ENCODE measurements around the gene LRRC18.

LRRC18 gene

DNA sequence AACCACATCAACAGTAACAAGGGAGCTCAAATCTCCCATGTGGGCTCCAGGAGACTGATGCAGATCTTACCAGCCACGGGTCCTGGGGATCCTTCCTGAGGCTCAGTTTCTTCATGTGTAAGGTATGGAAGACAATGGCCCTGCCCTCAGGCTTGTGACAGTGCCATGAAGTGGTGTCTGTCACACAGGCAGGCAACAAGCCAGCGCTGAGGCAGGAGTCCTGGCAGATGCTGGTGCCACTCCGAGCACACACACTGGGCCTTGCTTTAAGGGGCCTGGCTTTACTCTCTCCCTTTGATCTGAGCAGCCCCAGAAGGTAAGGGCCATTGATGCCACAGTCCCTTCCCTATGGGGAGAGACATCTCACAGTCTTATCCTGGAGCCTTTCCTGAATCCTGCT, 28.4 kb upstream of the LRRC18 start:
- Histone ChIP-seq H3K4me3 (ENCODE audit: low read length) (no peak overlapping the region), H3K9me3 (ENCODE audit: control insufficient read depth, low read depth, low read length) (no peaks in the 10 kb centered on the region), H3K9ac (ENCODE audit: low read length) (no peak overlapping the region), H3K36me3 (ENCODE audit: control insufficient read depth, low read depth, low read length) (no peaks in the 10 kb centered on the region), H3K27me3 (ENCODE audit: control insufficient read depth, insufficient read depth, low read length) (no peaks in the 10 kb centered on the region), H3K4me1 (ENCODE audit: control insufficient read depth, low read depth, low read length) (no peaks in the 10 kb centered on the region), H3K27ac (ENCODE audit: low read length) (no peak overlapping the region)

DNA sequence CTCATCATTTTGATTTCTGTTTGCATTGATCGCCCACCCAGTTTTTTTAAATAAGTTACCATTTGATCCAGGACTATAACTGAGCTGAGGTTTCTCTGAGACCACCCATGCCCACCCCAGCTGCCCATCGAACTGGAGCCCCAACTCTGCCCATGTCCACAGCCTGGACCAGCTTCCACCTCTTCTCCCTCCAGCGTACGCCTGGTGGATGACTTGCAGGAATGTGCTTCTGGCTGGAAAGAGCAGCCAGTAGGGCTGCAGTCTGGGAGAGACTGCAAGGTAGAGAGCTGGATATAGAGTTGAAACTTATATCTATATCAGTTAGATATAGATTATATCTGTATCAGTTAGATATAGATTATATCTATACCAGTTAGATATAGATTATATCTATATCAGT, 25.8 kb upstream of the LRRC18 start:
- Histone ChIP-seq H3K4me1 (ENCODE audit: control insufficient read depth, low read depth, low read length) (no peaks in the 10 kb centered on the region), H3K27ac (ENCODE audit: low read length) (no peak overlapping the region), H3K36me3 (ENCODE audit: control insufficient read depth, low read depth, low read length) (no peaks in the 10 kb centered on the region), H3K4me3 (ENCODE audit: low read length) (no peak overlapping the region), H3K27me3 (ENCODE audit: control insufficient read depth, insufficient read depth, low read length) (no peaks in the 10 kb centered on the region), H3K9me3 (ENCODE audit: control insufficient read depth, low read depth, low read length) (no peaks in the 10 kb centered on the region), H3K9ac (ENCODE audit: low read length) (no peak overlapping the region)

DNA sequence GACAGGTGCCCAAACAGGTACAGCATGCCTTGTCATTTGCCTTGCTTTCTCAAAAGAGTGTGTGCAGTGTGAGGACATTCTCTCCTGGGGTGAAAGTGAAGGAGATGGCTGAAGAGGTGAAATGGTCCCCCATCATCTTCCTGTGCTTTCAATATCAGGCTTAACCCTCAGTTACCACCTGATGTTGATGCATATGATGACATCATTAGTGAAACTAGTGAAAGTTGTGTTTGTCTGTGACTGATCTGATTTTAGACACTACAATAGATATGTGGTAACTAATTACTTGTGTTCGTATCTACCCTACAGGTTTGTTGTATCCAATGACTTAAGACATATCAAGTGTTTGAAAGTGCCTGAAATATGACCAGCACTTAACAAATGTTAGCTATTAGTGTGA, 24.4 kb upstream of the LRRC18 start:
- H3K27me3 ChIP-seq (ENCODE audit: control insufficient read depth, insufficient read depth, low read length), result no peaks in the 10 kb centered on the region
- H3K9me3 ChIP-seq (ENCODE audit: control insufficient read depth, low read depth, low read length), result no peaks in the 10 kb centered on the region
- no peak overlapping the region for H3K4me3 ChIP-seq (ENCODE audit: low read length)
- no peak overlapping the region for H3K9ac ChIP-seq (ENCODE audit: low read length)
- H3K36me3 ChIP-seq (ENCODE audit: control insufficient read depth, low read depth, low read length), result no peaks in the 10 kb centered on the region
- H3K27ac ChIP-seq (ENCODE audit: low read length), result no peak overlapping the region
- no peaks in the 10 kb centered on the region for H3K4me1 ChIP-seq (ENCODE audit: control insufficient read depth, low read depth, low read length)

DNA sequence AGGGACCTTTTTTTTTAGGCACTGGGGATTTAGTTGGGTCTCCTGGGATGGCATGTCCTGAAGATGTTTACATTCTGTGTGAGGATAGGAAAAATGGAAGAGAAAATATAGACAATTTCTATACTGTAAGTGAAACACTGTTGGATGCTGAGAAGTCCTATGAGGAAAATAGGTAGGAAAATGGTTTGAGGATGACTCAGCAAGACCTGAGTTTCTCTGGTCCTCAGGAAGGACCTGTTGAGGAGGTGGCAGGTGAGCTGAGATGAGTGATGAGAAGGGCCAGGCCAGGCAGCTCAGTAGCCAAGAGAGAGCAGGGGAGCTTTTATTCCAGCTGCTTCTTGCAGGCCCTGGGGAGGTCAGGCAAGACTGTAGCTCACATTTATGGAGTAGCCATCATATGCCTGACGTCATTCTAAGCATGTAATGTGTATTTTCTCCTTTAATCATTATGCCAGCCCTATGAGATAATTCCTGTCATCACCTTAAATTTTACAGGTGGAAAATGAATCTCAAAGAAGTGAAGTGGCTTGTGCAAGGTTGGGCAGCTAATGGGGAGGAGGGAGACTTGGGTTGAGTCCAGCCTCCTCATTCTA, 19.1 kb upstream of the LRRC18 start:
- H3K4me1 ChIP-seq (ENCODE audit: control insufficient read depth, low read depth, low read length), result no peaks in the 10 kb centered on the region
- H3K27ac ChIP-seq (ENCODE audit: low read length), result no peak overlapping the region
- H3K9me3 ChIP-seq (ENCODE audit: control insufficient read depth, low read depth, low read length), result no peaks in the 10 kb centered on the region
- no peak overlapping the region for H3K4me3 ChIP-seq (ENCODE audit: low read length)
- H3K27me3 ChIP-seq (ENCODE audit: control insufficient read depth, insufficient read depth, low read length), result no peaks in the 10 kb centered on the region
- no peak overlapping the region for H3K9ac ChIP-seq (ENCODE audit: low read length)
- H3K36me3 ChIP-seq (ENCODE audit: control insufficient read depth, low read depth, low read length), result no peaks in the 10 kb centered on the region

DNA sequence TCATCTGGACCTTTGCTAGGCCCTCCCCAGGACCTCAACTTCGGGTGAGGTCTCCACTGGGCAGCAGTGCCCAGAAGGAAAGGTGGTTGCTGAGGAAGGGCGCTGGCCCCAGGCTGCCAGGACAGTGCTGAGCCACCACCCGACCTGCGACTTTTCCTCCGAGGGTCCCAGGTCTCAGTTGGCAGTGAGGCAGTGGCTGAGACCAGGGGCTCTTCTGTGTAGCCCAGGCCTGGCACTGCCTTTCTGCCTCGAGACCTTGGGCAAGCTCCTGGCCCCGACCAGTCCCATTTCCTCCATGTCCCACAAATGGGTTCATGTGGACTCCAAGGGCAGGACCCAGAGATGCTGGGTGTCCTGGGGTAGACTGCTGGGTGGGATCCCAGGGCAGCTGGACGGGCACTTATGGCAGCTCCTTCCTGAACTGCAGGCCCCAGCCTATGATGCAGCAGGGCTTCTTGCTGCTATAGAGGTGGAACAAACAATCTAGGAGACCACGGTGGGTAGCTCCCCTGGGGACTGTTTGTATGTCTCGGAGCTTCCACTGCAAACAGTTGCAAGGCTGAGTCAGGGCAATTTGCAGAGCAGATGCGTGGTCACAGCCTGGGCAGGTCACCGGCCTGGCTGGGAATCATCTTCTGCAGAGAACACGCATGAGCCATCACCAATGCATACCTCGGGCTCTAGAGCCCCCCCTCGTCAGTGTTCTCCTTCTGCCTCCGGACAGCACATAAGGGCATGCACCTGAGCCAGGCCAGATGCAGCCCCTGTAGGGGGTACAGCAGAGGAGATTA, 17.9 kb upstream of the LRRC18 start:
- H3K9ac ChIP-seq (ENCODE audit: low read length), result no peak overlapping the region
- H3K27me3 ChIP-seq (ENCODE audit: control insufficient read depth, insufficient read depth, low read length), result no peaks in the 10 kb centered on the region
- no peaks in the 10 kb centered on the region for H3K4me1 ChIP-seq (ENCODE audit: control insufficient read depth, low read depth, low read length)
- H3K4me3 ChIP-seq (ENCODE audit: low read length), result no peak overlapping the region
- H3K9me3 ChIP-seq (ENCODE audit: control insufficient read depth, low read depth, low read length), result no peaks in the 10 kb centered on the region
- H3K27ac ChIP-seq (ENCODE audit: low read length), result no peak overlapping the region
- H3K36me3 ChIP-seq (ENCODE audit: control insufficient read depth, low read depth, low read length), result no peaks in the 10 kb centered on the region

DNA sequence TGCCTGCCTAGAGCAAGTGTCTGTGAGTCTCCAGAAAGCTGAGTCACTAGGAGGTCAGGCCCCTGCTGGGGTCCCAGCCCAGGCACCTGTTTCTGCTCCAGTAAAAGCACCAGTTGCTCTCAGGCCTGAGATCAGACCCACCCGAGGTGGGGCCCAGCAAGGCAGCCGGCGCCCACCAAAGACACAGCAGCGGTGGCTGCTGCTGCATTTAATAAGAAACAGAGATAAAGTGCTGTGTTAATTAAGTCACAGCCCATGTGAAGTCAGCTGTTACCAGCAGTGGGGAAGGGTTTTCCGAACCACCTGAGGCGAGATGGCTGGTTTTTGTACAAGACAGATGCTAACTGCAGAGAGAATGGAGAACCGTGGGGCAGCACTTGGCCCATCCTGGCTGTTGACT, 12.1 kb upstream of the LRRC18 start:
- H3K9ac ChIP-seq (ENCODE audit: low read length), result no peak overlapping the region
- H3K27ac ChIP-seq (ENCODE audit: low read length), result no peak overlapping the region
- no peaks in the 10 kb centered on the region for H3K4me1 ChIP-seq (ENCODE audit: control insufficient read depth, low read depth, low read length)
- H3K9me3 ChIP-seq (ENCODE audit: control insufficient read depth, low read depth, low read length), result no peaks in the 10 kb centered on the region
- H3K27me3 ChIP-seq (ENCODE audit: control insufficient read depth, insufficient read depth, low read length), result no peaks in the 10 kb centered on the region
- H3K36me3 ChIP-seq (ENCODE audit: control insufficient read depth, low read depth, low read length), result no peaks in the 10 kb centered on the region
- H3K4me3 ChIP-seq (ENCODE audit: low read length), result no peak overlapping the region

DNA sequence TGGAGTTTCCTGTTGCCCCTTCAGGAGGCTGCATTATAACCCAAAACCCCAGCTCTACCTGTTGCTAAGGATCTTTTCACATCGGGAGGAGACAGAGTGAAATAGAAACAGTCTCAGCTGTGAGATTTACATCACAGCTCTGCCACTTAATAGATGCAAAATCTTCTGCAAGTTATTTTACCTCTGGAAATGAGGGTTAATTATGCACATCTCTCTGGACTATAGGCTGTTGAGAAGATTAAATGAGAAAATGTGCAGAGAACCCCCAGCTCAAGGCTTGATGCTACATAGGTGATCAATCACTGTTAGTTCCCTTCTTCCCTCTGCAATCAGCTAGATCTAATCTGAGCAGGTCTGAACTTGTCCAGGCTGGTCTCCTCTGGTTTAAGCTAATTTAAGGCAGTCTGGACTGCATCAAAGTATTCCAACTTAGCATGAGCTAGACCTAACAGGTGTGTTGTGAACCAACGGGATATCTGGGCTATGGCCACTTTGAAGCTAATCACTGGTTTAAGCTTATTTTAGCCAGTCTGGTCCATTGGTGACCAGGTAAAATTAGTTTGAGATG, 8.9 kb upstream of the LRRC18 start:
- Histone ChIP-seq H3K27me3 (ENCODE audit: control insufficient read depth, insufficient read depth, low read length) (no peaks in the 10 kb centered on the region), H3K4me1 (ENCODE audit: control insufficient read depth, low read depth, low read length) (peaks cover 3% of the 10 kb centered on the region), H3K27ac (ENCODE audit: low read length) (no peak overlapping the region), H3K4me3 (ENCODE audit: low read length) (no peak overlapping the region), H3K9ac (ENCODE audit: low read length) (no peak overlapping the region), H3K9me3 (ENCODE audit: control insufficient read depth, low read depth, low read length) (no peaks in the 10 kb centered on the region), H3K36me3 (ENCODE audit: control insufficient read depth, low read depth, low read length) (no peaks in the 10 kb centered on the region)

DNA sequence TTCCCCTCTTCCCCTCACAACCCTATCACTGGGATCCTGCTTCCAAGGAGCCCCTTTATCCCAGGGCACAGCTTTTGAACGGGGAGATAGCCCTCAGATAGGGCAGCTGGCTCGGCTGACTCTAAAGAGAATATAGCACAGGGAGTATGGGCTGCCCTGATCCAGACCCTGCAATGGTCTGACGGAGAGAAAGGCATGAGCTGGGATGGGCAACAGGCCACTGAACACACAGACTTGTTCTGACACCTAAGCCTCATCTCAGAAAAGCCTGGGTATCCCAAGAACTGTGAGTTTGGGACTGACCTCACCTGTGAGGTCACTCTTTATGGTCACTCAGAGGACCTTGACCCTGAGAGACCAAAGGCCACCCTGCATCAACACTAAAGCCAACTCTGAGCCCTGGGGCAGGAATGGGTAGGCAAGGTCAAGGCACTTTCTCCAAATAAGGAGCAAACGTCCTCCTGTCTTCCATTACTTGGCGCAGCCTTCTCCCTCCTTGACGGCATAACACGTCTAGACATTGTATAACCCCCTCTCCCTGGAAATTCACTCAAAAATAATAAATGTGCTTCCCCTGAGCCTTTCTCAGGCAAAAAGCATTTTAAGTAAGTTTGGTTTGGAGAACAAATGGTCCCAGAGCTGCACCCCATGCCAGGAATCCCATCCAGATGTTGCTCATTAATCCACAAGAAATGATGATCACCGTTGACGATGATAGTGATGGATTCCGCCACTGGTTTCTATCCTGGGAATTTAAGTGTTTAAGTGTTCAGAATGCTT, 8.2 kb upstream of the LRRC18 start:
- Histone ChIP-seq H3K9ac (ENCODE audit: low read length) (no peak overlapping the region), H3K4me1 (ENCODE audit: control insufficient read depth, low read depth, low read length) (peaks cover 3% of the 10 kb centered on the region), H3K36me3 (ENCODE audit: control insufficient read depth, low read depth, low read length) (no peaks in the 10 kb centered on the region), H3K27me3 (ENCODE audit: control insufficient read depth, insufficient read depth, low read length) (no peaks in the 10 kb centered on the region), H3K4me3 (ENCODE audit: low read length) (no peak overlapping the region), H3K27ac (ENCODE audit: low read length) (no peak overlapping the region), H3K9me3 (ENCODE audit: control insufficient read depth, low read depth, low read length) (no peaks in the 10 kb centered on the region)

DNA sequence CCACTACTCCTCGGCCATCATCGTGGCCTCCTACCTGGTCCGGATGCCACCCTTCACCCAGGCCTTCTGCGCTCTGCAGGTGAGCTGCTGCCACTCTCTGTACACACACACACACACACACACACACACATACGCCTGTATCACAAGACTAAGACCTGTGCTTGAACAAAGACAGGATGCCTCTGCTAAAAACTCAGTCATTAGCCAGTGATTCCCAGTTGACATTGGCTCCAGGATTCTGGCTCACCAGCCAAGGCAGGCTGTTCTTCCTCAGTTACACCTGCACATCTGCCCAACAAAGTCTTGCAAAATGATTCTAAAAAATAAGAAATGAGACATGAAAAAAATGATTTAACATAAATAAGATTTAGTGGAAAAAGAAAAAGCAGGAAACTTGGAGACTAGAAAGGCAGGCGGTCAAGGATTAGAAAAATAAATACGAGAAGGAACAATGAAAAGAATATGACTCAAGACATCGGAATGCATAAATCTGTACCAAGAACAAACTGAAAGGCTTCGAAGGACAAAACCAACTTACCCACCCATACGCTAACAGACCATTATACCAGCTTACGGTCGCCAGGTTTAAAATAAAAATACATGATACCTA, 7.4 kb upstream of the LRRC18 start:
- Histone ChIP-seq H3K27ac (ENCODE audit: low read length) (no peak overlapping the region), H3K4me3 (ENCODE audit: low read length) (no peak overlapping the region), H3K36me3 (ENCODE audit: control insufficient read depth, low read depth, low read length) (no peaks in the 10 kb centered on the region), H3K27me3 (ENCODE audit: control insufficient read depth, insufficient read depth, low read length) (no peaks in the 10 kb centered on the region), H3K9ac (ENCODE audit: low read length) (no peak overlapping the region), H3K9me3 (ENCODE audit: control insufficient read depth, low read depth, low read length) (no peaks in the 10 kb centered on the region), H3K4me1 (ENCODE audit: control insufficient read depth, low read depth, low read length) (peaks cover 3% of the 10 kb centered on the region)

DNA sequence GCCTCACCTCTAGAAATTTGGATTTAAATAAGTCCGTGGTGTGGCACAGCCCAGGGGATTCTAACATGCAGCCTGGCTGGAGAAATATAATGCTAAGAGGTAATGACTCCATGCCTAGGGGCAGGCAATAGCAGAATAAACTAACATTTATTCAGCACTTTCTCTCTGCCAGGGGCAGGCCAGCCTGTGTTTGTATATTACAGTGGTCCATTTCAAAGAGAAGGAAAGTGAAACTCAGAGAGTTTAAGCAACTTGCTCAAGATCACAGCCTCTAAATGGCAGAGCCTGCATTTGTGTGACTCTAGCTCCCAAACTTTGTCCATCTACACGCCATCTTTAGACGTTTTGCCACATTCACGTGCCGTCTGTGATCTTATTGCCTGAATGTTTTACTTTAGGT, 6.7 kb upstream of the LRRC18 start:
- Histone ChIP-seq H3K9me3 (ENCODE audit: control insufficient read depth, low read depth, low read length) (no peaks in the 10 kb centered on the region), H3K36me3 (ENCODE audit: control insufficient read depth, low read depth, low read length) (no peaks in the 10 kb centered on the region), H3K4me1 (ENCODE audit: control insufficient read depth, low read depth, low read length) (peaks cover 3% of the 10 kb centered on the region), H3K27ac (ENCODE audit: low read length) (no peak overlapping the region), H3K9ac (ENCODE audit: low read length) (no peak overlapping the region), H3K4me3 (ENCODE audit: low read length) (no peak overlapping the region), H3K27me3 (ENCODE audit: control insufficient read depth, insufficient read depth, low read length) (no peaks in the 10 kb centered on the region)

DNA sequence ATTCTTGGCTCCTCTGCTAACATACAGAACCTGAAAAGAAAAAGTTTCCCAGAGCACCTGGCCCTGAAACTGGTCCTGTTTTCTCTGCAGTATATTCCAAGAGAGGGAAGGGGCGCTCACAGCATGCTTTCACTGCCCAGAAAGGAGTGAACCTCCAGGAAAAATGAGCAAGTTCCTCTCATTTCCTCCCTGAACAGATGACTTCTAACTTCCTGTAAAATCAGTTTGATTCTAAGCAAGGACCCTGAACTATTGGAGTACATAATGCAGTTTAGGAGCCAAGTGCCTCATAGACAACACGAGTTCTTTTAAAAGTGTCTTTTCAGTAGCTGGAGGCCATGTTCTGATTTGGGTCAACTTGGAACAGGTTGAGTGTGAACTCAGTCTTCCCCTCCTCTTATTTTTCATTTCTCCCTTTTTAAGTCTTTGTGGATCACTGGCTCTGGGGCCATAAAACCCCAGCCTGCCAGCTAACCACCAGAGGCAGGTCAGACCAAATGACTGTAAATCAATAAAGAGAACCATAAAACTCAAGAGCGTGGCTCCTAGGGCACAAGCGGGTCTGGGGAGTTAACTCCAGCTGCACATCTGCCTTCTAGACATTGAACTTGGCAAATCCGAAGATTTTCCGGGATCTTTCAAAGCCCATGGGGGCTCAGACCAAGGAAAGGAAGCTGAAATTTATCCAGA, 5.9 kb upstream of the LRRC18 start:
- Histone ChIP-seq H3K36me3 (ENCODE audit: control insufficient read depth, low read depth, low read length) (no peaks in the 10 kb centered on the region), H3K4me3 (ENCODE audit: low read length) (no peak overlapping the region), H3K27ac (ENCODE audit: low read length) (no peak overlapping the region), H3K9ac (ENCODE audit: low read length) (no peak overlapping the region), H3K4me1 (ENCODE audit: control insufficient read depth, low read depth, low read length) (peaks cover 3% of the 10 kb centered on the region), H3K9me3 (ENCODE audit: control insufficient read depth, low read depth, low read length) (no peaks in the 10 kb centered on the region), H3K27me3 (ENCODE audit: control insufficient read depth, insufficient read depth, low read length) (no peaks in the 10 kb centered on the region)
